WTC11 (cell line): ENCODE data around the gene SUPV3L1. TPM values are rescaled to one million over a fixed set of nuclear protein-coding genes. Genes with fewer than 3 reads are reported as not detected.

ENCODE experiments used
- CREB1 ChIP-seq: sonication (generic); formaldehyde crosslinking; IDR thresholded peaks from 2 replicates; pipeline ENCODE4 v1.8.0; 2023; ENCODE audit warnings: mild to moderate bottlenecking, missing genetic modification reagents
- CREM ChIP-seq: sonication (generic); formaldehyde crosslinking; IDR thresholded peaks from 2 replicates; pipeline ENCODE4 v1.8.1; 2022; ENCODE audit warnings: mild to moderate bottlenecking, missing genetic modification reagents, moderate library complexity
- ESRRA ChIP-seq: sonication (generic); formaldehyde crosslinking; IDR thresholded peaks from 2 replicates; pipeline ENCODE4 v1.8.1; 2022; ENCODE audit warnings: mild to moderate bottlenecking, missing genetic modification reagents, borderline replicate concordance
- FOXJ3 ChIP-seq: sonication (generic); formaldehyde crosslinking; IDR thresholded peaks from 2 replicates; pipeline ENCODE4 v1.9.0; 2021; ENCODE audit warnings: missing genetic modification reagents, mild to moderate bottlenecking, borderline replicate concordance
- FOXK1 ChIP-seq: sonication (generic); formaldehyde crosslinking; IDR thresholded peaks from 2 replicates; pipeline ENCODE4 v1.8.0; 2022; ENCODE audit warnings: mild to moderate bottlenecking, moderate library complexity, missing genetic modification reagents
- FOXP1 ChIP-seq: sonication (generic); formaldehyde crosslinking; IDR thresholded peaks from 2 replicates; pipeline ENCODE4 v1.8.0; 2022; ENCODE audit warnings: missing genetic modification reagents, mild to moderate bottlenecking, moderate library complexity, borderline replicate concordance
- HMGA2 ChIP-seq: fragments of 250-450 bp; sonication (Bioruptor Pico); IDR thresholded peaks from 2 replicates; pipeline ENCODE4 v1.4.0; 2021; ENCODE audit warnings: mild to moderate bottlenecking, moderate library complexity
- NFE2L1 ChIP-seq: sonication (generic); formaldehyde crosslinking; IDR thresholded peaks from 2 replicates; pipeline ENCODE4 v1.8.1; 2023; ENCODE audit warnings: missing genetic modification reagents
- PRRX2 ChIP-seq: fragments of 250-450 bp; sonication (Bioruptor Pico); IDR thresholded peaks from 2 replicates; pipeline ENCODE4 v1.8.0; 2021; ENCODE audit warnings: mild to moderate bottlenecking
- RELA ChIP-seq: sonication (generic); formaldehyde crosslinking; IDR thresholded peaks from 2 replicates; pipeline ENCODE4 v1.8.1; 2022; ENCODE audit warnings: missing genetic modification reagents, mild to moderate bottlenecking, borderline replicate concordance
- SMAD4 ChIP-seq: sonication (generic); formaldehyde crosslinking; IDR thresholded peaks from 2 replicates; pipeline ENCODE4 v1.8.0; 2022; ENCODE audit warnings: mild to moderate bottlenecking, missing genetic modification reagents
- SP1 ChIP-seq: sonication (generic); formaldehyde crosslinking; conservative IDR thresholded peaks from 2 replicates; pipeline ENCODE4 v1.8.1; 2022; ENCODE audit warnings: missing genetic modification reagents
- TEAD1 ChIP-seq: sonication (generic); formaldehyde crosslinking; IDR thresholded peaks from 2 replicates; pipeline ENCODE4 v1.8.0; 2022; ENCODE audit warnings: mild to moderate bottlenecking, missing genetic modification reagents
- TP53 ChIP-seq: sonication (generic); formaldehyde crosslinking; IDR thresholded peaks from 2 replicates; pipeline ENCODE4 v1.8.1; 2023; ENCODE audit warnings: mild to moderate bottlenecking, missing genetic modification reagents
- ZBTB21 ChIP-seq: sonication (generic); formaldehyde crosslinking; IDR thresholded peaks from 2 replicates; pipeline ENCODE4 v1.8.1; 2023; ENCODE audit warnings: mild to moderate bottlenecking, missing genetic modification reagents, borderline replicate concordance
- ZNF219 ChIP-seq: sonication (generic); formaldehyde crosslinking; IDR thresholded peaks from 2 replicates; pipeline ENCODE4 v1.8.0; 2023; ENCODE audit warnings: missing genetic modification reagents, mild to moderate bottlenecking, borderline replicate concordance
- total RNA-seq: library from RNA; stranded (reverse); gene quantifications from 3 replicates; pipeline ENCODE4 v1.2.3, GENCODE V29; 2021
- TF ChIP-seq, protein P1 (sequence below): sonication (generic); formaldehyde crosslinking; IDR thresholded peaks from 2 replicates; pipeline ENCODE4 v1.8.0; 2022; ENCODE audit warnings: mild to moderate bottlenecking, missing genetic modification reagents
- TF ChIP-seq, protein P2 (sequence below): sonication (generic); formaldehyde crosslinking; IDR thresholded peaks from 2 replicates; pipeline ENCODE4 v1.8.1; 2022; ENCODE audit warnings: low read depth, missing genetic modification reagents, borderline replicate concordance
- TF ChIP-seq, protein P3 (sequence below): sonication (generic); formaldehyde crosslinking; IDR thresholded peaks from 2 replicates; pipeline ENCODE4 v1.8.1; 2022; ENCODE audit warnings: mild to moderate bottlenecking, moderate library complexity, missing genetic modification reagents
- TF ChIP-seq, protein P4 (sequence below): sonication (generic); formaldehyde crosslinking; IDR thresholded peaks from 2 replicates; pipeline ENCODE4 v1.8.0; 2023; ENCODE audit warnings: mild to moderate bottlenecking, missing genetic modification reagents
- TF ChIP-seq, protein P5 (sequence below): fragments of 250-450 bp; sonication (Bioruptor Pico); IDR thresholded peaks from 2 replicates; pipeline ENCODE4 v1.9.0; 2021; ENCODE audit warnings: mild to moderate bottlenecking
- TF ChIP-seq, protein P6 (sequence below): sonication (generic); formaldehyde crosslinking; IDR thresholded peaks from 2 replicates; pipeline ENCODE4 v1.8.1; 2023; ENCODE audit warnings: mild to moderate bottlenecking, missing genetic modification reagents
- TF ChIP-seq, protein P7 (sequence below): sonication (generic); formaldehyde crosslinking; IDR thresholded peaks from 2 replicates; pipeline ENCODE4 v1.8.0; 2022; ENCODE audit warnings: mild to moderate bottlenecking, missing genetic modification reagents
- TF ChIP-seq, protein P8 (sequence below): sonication (generic); formaldehyde crosslinking; IDR thresholded peaks from 2 replicates; pipeline ENCODE4 v1.8.0; 2022; ENCODE audit warnings: mild to moderate bottlenecking, missing genetic modification reagents

The SUPV3L1 gene
- total RNA-seq, 1 experiment from 2014 or later, result 41.2 TPM

DNA sequence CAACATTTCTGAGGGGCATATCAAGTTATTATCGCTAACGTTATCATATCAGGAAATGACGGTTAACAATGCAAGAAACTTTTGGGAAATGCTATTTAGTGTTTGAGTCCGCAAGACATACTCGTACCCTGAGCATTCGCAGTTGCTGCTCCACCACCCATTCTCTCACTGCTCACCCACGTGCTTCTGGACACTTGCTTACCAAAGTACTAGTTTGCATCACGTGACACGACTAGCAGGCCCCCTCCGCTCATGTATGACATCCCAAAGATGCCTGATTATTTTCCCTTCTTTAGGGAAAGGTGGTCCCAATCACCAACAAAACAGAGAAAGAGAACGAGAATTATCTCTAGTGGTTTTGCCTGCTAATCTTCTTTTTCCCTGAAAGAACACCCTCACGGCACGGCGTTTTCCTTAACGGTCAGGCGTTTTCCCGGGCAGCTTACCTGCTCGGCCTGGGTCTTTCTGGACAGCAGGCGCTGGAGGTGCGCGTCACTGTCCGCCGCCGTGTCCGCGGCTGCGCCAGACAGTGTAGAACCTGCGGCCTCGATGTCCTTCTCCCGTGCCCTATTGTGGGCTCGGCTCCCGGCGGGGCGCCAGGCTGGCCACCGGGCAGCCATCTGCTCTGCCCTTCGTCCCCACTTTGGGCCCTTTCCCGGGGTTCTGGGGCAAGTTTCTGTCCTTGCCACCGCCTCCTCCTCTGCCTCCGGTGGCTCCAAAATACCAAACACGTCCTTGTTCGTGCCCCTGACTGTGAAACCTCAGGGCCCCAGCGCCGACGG, at the start of gene SUPV3L1 (continued):
- TF ChIP-seq RELA (CRISPR knock-in tag), result 0 out of 2 replicates have a peak, but pooled peaks have one; percentile 53
- no peak for TF ChIP-seq ZNF219 (CRISPR knock-in tag)
- TF ChIP-seq HMGA2 (CRISPR knock-in tag), result no peak
- TF ChIP-seq TP53 (CRISPR knock-in tag), result no peak
- TF ChIP-seq, protein P1, sequence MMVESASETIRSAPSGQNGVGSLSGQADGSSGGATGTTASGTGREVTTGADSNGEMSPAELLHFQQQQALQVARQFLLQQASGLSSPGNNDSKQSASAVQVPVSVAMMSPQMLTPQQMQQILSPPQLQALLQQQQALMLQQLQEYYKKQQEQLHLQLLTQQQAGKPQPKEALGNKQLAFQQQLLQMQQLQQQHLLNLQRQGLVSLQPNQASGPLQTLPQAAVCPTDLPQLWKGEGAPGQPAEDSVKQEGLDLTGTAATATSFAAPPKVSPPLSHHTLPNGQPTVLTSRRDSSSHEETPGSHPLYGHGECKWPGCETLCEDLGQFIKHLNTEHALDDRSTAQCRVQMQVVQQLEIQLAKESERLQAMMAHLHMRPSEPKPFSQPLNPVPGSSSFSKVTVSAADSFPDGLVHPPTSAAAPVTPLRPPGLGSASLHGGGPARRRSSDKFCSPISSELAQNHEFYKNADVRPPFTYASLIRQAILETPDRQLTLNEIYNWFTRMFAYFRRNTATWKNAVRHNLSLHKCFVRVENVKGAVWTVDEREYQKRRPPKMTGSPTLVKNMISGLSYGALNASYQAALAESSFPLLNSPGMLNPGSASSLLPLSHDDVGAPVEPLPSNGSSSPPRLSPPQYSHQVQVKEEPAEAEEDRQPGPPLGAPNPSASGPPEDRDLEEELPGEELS (CRISPR knock-in tag), result 0 out of 2 replicates have a peak, but pooled peaks have one; percentile 36
- TF ChIP-seq, protein P2, sequence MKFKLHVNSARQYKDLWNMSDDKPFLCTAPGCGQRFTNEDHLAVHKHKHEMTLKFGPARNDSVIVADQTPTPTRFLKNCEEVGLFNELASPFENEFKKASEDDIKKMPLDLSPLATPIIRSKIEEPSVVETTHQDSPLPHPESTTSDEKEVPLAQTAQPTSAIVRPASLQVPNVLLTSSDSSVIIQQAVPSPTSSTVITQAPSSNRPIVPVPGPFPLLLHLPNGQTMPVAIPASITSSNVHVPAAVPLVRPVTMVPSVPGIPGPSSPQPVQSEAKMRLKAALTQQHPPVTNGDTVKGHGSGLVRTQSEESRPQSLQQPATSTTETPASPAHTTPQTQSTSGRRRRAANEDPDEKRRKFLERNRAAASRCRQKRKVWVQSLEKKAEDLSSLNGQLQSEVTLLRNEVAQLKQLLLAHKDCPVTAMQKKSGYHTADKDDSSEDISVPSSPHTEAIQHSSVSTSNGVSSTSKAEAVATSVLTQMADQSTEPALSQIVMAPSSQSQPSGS (CRISPR knock-in tag), result no peak
- TF ChIP-seq FOXK1 (CRISPR knock-in tag), result peak; percentile 97
- TF ChIP-seq, protein P3, sequence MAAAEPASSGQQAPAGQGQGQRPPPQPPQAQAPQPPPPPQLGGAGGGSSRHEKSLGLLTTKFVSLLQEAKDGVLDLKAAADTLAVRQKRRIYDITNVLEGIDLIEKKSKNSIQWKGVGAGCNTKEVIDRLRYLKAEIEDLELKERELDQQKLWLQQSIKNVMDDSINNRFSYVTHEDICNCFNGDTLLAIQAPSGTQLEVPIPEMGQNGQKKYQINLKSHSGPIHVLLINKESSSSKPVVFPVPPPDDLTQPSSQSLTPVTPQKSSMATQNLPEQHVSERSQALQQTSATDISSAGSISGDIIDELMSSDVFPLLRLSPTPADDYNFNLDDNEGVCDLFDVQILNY, result peak; percentile 46; the same call in 1 of the 2 replicates
- TF ChIP-seq FOXP1, result peak; percentile 23; the same call in 1 of the 2 replicates
- TF ChIP-seq NFE2L1 (CRISPR knock-in tag), result no peak
- TF ChIP-seq PRRX2 (CRISPR knock-in tag), result no peak
- TF ChIP-seq SP1 (CRISPR knock-in tag), result peak; percentile 23; the same call in 1 of the 2 replicates
- TF ChIP-seq, protein P4, sequence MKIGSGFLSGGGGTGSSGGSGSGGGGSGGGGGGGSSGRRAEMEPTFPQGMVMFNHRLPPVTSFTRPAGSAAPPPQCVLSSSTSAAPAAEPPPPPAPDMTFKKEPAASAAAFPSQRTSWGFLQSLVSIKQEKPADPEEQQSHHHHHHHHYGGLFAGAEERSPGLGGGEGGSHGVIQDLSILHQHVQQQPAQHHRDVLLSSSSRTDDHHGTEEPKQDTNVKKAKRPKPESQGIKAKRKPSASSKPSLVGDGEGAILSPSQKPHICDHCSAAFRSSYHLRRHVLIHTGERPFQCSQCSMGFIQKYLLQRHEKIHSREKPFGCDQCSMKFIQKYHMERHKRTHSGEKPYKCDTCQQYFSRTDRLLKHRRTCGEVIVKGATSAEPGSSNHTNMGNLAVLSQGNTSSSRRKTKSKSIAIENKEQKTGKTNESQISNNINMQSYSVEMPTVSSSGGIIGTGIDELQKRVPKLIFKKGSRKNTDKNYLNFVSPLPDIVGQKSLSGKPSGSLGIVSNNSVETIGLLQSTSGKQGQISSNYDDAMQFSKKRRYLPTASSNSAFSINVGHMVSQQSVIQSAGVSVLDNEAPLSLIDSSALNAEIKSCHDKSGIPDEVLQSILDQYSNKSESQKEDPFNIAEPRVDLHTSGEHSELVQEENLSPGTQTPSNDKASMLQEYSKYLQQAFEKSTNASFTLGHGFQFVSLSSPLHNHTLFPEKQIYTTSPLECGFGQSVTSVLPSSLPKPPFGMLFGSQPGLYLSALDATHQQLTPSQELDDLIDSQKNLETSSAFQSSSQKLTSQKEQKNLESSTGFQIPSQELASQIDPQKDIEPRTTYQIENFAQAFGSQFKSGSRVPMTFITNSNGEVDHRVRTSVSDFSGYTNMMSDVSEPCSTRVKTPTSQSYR, result no peak
- TF ChIP-seq, protein P5, sequence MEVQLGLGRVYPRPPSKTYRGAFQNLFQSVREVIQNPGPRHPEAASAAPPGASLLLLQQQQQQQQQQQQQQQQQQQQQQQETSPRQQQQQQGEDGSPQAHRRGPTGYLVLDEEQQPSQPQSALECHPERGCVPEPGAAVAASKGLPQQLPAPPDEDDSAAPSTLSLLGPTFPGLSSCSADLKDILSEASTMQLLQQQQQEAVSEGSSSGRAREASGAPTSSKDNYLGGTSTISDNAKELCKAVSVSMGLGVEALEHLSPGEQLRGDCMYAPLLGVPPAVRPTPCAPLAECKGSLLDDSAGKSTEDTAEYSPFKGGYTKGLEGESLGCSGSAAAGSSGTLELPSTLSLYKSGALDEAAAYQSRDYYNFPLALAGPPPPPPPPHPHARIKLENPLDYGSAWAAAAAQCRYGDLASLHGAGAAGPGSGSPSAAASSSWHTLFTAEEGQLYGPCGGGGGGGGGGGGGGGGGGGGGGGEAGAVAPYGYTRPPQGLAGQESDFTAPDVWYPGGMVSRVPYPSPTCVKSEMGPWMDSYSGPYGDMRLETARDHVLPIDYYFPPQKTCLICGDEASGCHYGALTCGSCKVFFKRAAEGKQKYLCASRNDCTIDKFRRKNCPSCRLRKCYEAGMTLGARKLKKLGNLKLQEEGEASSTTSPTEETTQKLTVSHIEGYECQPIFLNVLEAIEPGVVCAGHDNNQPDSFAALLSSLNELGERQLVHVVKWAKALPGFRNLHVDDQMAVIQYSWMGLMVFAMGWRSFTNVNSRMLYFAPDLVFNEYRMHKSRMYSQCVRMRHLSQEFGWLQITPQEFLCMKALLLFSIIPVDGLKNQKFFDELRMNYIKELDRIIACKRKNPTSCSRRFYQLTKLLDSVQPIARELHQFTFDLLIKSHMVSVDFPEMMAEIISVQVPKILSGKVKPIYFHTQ (CRISPR knock-in tag), result no peak
- peak; percentile 98 for TF ChIP-seq CREM
- no peak for TF ChIP-seq FOXJ3 (CRISPR knock-in tag)
- TF ChIP-seq TEAD1 (CRISPR knock-in tag), result peak; percentile 47; the same call in 1 of the 2 replicates
- TF ChIP-seq, protein P6, sequence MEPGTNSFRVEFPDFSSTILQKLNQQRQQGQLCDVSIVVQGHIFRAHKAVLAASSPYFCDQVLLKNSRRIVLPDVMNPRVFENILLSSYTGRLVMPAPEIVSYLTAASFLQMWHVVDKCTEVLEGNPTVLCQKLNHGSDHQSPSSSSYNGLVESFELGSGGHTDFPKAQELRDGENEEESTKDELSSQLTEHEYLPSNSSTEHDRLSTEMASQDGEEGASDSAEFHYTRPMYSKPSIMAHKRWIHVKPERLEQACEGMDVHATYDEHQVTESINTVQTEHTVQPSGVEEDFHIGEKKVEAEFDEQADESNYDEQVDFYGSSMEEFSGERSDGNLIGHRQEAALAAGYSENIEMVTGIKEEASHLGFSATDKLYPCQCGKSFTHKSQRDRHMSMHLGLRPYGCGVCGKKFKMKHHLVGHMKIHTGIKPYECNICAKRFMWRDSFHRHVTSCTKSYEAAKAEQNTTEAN (CRISPR knock-in tag), result 0 out of 2 replicates have a peak, but pooled peaks have one; percentile 78
- TF ChIP-seq ZBTB21 (CRISPR knock-in tag), result no peak
- TF ChIP-seq CREB1 (CRISPR knock-in tag), result peak; percentile 64; the same call in 1 of the 2 replicates
- TF ChIP-seq, protein P7, sequence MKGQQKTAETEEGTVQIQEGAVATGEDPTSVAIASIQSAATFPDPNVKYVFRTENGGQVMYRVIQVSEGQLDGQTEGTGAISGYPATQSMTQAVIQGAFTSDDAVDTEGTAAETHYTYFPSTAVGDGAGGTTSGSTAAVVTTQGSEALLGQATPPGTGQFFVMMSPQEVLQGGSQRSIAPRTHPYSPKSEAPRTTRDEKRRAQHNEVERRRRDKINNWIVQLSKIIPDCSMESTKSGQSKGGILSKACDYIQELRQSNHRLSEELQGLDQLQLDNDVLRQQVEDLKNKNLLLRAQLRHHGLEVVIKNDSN, result peak; percentile 99
- TF ChIP-seq ESRRA, result 0 out of 2 replicates have a peak, but pooled peaks have one; percentile 32
- TF ChIP-seq SMAD4 (CRISPR knock-in tag), result no peak
- TF ChIP-seq, protein P8, sequence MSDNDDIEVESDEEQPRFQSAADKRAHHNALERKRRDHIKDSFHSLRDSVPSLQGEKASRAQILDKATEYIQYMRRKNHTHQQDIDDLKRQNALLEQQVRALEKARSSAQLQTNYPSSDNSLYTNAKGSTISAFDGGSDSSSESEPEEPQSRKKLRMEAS (CRISPR knock-in tag), result peak; percentile 98
